ENCODE data around the gene LENG8.
"Not testable (repeated sequence)": the region's sequence is repeated elsewhere in the genome, so short reads cannot be mapped to it uniquely, and the experiment has no call there.

The LENG8 gene

GRCh38 chr19:54482889-54483288, 33.9 kb downstream of the LENG8 start:
- no peak for DNase-seq (ENCODE audit: low spot score)

GRCh38 chr19:54484451-54484850, 35.5 kb downstream of the LENG8 start:
- no peak for DNase-seq (ENCODE audit: low spot score)

GRCh38 chr19:54485851-54486250, 36.9 kb downstream of the LENG8 start:
- DNase-seq (ENCODE audit: low spot score) = no peak

GRCh38 chr19:54489341-54489740, 40.3 kb downstream of the LENG8 start:
- DNase-seq (ENCODE audit: low spot score) = no peak

- no peak for DNase-seq (ENCODE audit: low spot score)
These were observed 40.8 kb downstream of the LENG8 start for GRCh38 chr19:54489766-54490165.

- DNase-seq (ENCODE audit: low spot score) = no peak
These were observed 43.6 kb downstream of the LENG8 start for GRCh38 chr19:54492568-54492967.

GRCh38 chr19:54493056-54493455, 44.1 kb downstream of the LENG8 start:
- not testable (repeated sequence) for DNase-seq (ENCODE audit: low spot score)

GRCh38 chr19:54493967-54494585, 45.1 kb downstream of the LENG8 start:
- no peak for DNase-seq (ENCODE audit: low spot score)

GRCh38 chr19:54495284-54495683, 46.3 kb downstream of the LENG8 start:
- not testable (repeated sequence) for DNase-seq (ENCODE audit: low spot score)

GRCh38 chr19:54497747-54498450, 48.9 kb downstream of the LENG8 start:
- DNase-seq (ENCODE audit: low spot score) = not testable (repeated sequence)

GRCh38 chr19:54498451-54498772, 49.4 kb downstream of the LENG8 start:
- not testable (repeated sequence) for DNase-seq (ENCODE audit: low spot score)

GRCh38 chr19:54502518-54503048, 53.6 kb downstream of the LENG8 start, which contains the start of gene LAIR2:
Gene LAIR2, plus strand, starts transcription at chr19:54502831. Its CDS starts 88 bp downstream, at chr19:54502919.
- DNase-seq (ENCODE audit: low spot score) = no peak

GRCh38 chr19:54505542-54505941, 56.5 kb downstream of the LENG8 start:
- not testable (repeated sequence) for DNase-seq (ENCODE audit: low spot score)

GRCh38 chr19:54506079-54506478, 57.1 kb downstream of the LENG8 start:
- DNase-seq (ENCODE audit: low spot score) = no peak

GRCh38 chr19:54507038-54507717, 58.2 kb downstream of the LENG8 start:
- not testable (repeated sequence) for DNase-seq (ENCODE audit: low spot score)

GRCh38 chr19:54507824-54508223, 58.8 kb downstream of the LENG8 start:
- no peak for DNase-seq (ENCODE audit: low spot score)

GRCh38 chr19:54508487-54508886, 59.5 kb downstream of the LENG8 start:
- not testable (repeated sequence) for DNase-seq (ENCODE audit: low spot score)

- DNase-seq (ENCODE audit: low spot score) = not testable (repeated sequence)
These were observed 60.4 kb downstream of the LENG8 start for GRCh38 chr19:54509200-54509940.
